IgD-negative memory B cell (primary cell): Measurements from ENCODE around the gene PLA2G2F. TPM values are rescaled to one million over a fixed set of nuclear protein-coding genes. Genes with fewer than 3 reads are reported as not detected.
A peak's percentile ranks its signal among the peaks of the same experiment; 100 is the strongest.

ENCODE experiments used
- H3K27ac Mint-ChIP-seq, 3 donors: one replicate each; pipeline ENCODE4 v1.8.0; 2020 to 2022; ENCODE audit warnings: mild to moderate bottlenecking in 3 of 3, mixed read lengths in 3 of 3, moderate library complexity in 1 of 3
- H3K27me3 Mint-ChIP-seq: one replicate; pipeline ENCODE4 v1.8.0; 2021; ENCODE audit warnings: mixed read lengths
- H3K36me3 Mint-ChIP-seq: one replicate; pipeline ENCODE4 v1.8.0; 2020; ENCODE audit warnings: mild to moderate bottlenecking, mixed read lengths
- H3K4me1 Mint-ChIP-seq, 3 donors: one replicate each; pipeline ENCODE4 v1.8.0; 2020 to 2022; ENCODE audit warnings: mixed read lengths in 3 of 3, mild to moderate bottlenecking in 1 of 3
- H3K4me3 Mint-ChIP-seq, 4 donors: one replicate each; pipeline ENCODE4 v1.8.0; 2020 to 2022; ENCODE audit warnings: mild to moderate bottlenecking in 4 of 4, mixed read lengths in 4 of 4, moderate library complexity in 3 of 4
- H3K9me3 Mint-ChIP-seq, 3 donors: one replicate each; pipeline ENCODE4 v1.8.0; 2020 to 2021; ENCODE audit warnings: mixed read lengths in 3 of 3, mild to moderate bottlenecking in 1 of 3
- polyA plus RNA-seq: library from polyadenylated mRNA; unstranded; fragments of 300-500 nt; fragmentation: Illumina TruSeq; gene quantifications from one replicate; pipeline ENCODE4 v1.2.3, GENCODE V29; 2021

The PLA2G2F gene
- polyA plus RNA-seq, 1 donor from 2014 or later: not detected

GRCh38 chr1:20192871-20193411 lies 53.8 kb downstream of the PLA2G2F start:
- no peaks in the 10 kb centered on the region for H3K36me3 Mint-ChIP-seq
- no peak overlapping the region for H3K27ac Mint-ChIP-seq
- peaks cover 17% of the 10 kb centered on the region for H3K27me3 Mint-ChIP-seq
- H3K4me3 Mint-ChIP-seq: no peak overlapping the region
- peaks cover 6 to 12% (median 11%) of the 10 kb centered on the region in 3 donors for H3K4me1 Mint-ChIP-seq
- no peaks in the 10 kb centered on the region for H3K9me3 Mint-ChIP-seq

- H3K27ac Mint-ChIP-seq: no peak overlapping the region
- H3K36me3 Mint-ChIP-seq: no peaks in the 10 kb centered on the region
- no peak overlapping the region for H3K4me3 Mint-ChIP-seq
Observed at GRCh38 chr1:20194224-20194623, 55.1 kb downstream of the PLA2G2F start.

GRCh38 chr1:20194757-20195461 lies 55.8 kb downstream of the PLA2G2F start:
- Mint-ChIP-seq H3K36me3 (no peaks in the 10 kb centered on the region), H3K4me3 (peak overlapping the region in 1 of 4 donors; percentile 69), H3K27ac (no peak overlapping the region), H3K4me1 (peaks cover 5 to 7% (median 6%) of the 10 kb centered on the region in 3 donors), H3K9me3 (no peaks in the 10 kb centered on the region), H3K27me3 (peaks cover 13% of the 10 kb centered on the region)

More at GRCh38 chr1:20194224-20194623, 55.1 kb downstream of the PLA2G2F start:
- Mint-ChIP-seq H3K27me3 (peaks cover 13% of the 10 kb centered on the region), H3K9me3 (no peaks in the 10 kb centered on the region), H3K4me1 (peaks cover 5 to 7% (median 6%) of the 10 kb centered on the region in 3 donors)

- Mint-ChIP-seq H3K36me3 (no peaks in the 10 kb centered on the region), H3K4me1 (peaks cover 5 to 7% (median 6%) of the 10 kb centered on the region in 3 donors), H3K27ac (no peak overlapping the region)
Observed at GRCh38 chr1:20195462-20195780, 56.3 kb downstream of the PLA2G2F start.

GRCh38 chr1:20197329-20197791 lies 58.2 kb downstream of the PLA2G2F start:
- Mint-ChIP-seq H3K4me1 (peaks cover 5 to 10% (median 6%) of the 10 kb centered on the region in 3 donors), H3K4me3 (no peak overlapping the region), H3K9me3 (no peaks in the 10 kb centered on the region), H3K36me3 (no peaks in the 10 kb centered on the region), H3K27me3 (peaks cover 12% of the 10 kb centered on the region), H3K27ac (no peak overlapping the region)

More at GRCh38 chr1:20195462-20195780, 56.3 kb downstream of the PLA2G2F start:
- Mint-ChIP-seq H3K27me3 (peaks cover 13% of the 10 kb centered on the region), H3K9me3 (no peaks in the 10 kb centered on the region), H3K4me3 (no peak overlapping the region)

- Mint-ChIP-seq H3K4me1 (peaks cover 5 to 10% (median 6%) of the 10 kb centered on the region in 3 donors), H3K27me3 (peaks cover 12% of the 10 kb centered on the region), H3K4me3 (no peak overlapping the region), H3K9me3 (no peaks in the 10 kb centered on the region), H3K27ac (no peak overlapping the region), H3K36me3 (no peaks in the 10 kb centered on the region)
Observed at GRCh38 chr1:20198296-20198695, 59.2 kb downstream of the PLA2G2F start.

- no peaks in the 10 kb centered on the region for H3K36me3 Mint-ChIP-seq
- peaks cover 12% of the 10 kb centered on the region for H3K27me3 Mint-ChIP-seq
- H3K4me3 Mint-ChIP-seq: no peak overlapping the region
- H3K4me1 Mint-ChIP-seq: peaks cover 5 to 10% (median 6%) of the 10 kb centered on the region in 3 donors
- H3K9me3 Mint-ChIP-seq: no peaks in the 10 kb centered on the region
- no peak overlapping the region for H3K27ac Mint-ChIP-seq
Observed at GRCh38 chr1:20198918-20199317, 59.8 kb downstream of the PLA2G2F start.

GRCh38 chr1:20199403-20199802 lies 60.3 kb downstream of the PLA2G2F start:
- Mint-ChIP-seq H3K4me1 (peaks cover 5 to 10% (median 6%) of the 10 kb centered on the region in 3 donors), H3K27ac (no peak overlapping the region), H3K27me3 (peaks cover 10% of the 10 kb centered on the region), H3K36me3 (no peaks in the 10 kb centered on the region), H3K4me3 (no peak overlapping the region), H3K9me3 (no peaks in the 10 kb centered on the region)

- no peak overlapping the region for H3K27ac Mint-ChIP-seq
- no peaks in the 10 kb centered on the region for H3K9me3 Mint-ChIP-seq
- H3K4me1 Mint-ChIP-seq: peaks cover 5 to 8% (median 6%) of the 10 kb centered on the region in 3 donors
- no peaks in the 10 kb centered on the region for H3K36me3 Mint-ChIP-seq
- H3K27me3 Mint-ChIP-seq: peaks cover 12% of the 10 kb centered on the region
- H3K4me3 Mint-ChIP-seq: peak overlapping the region in 1 of 4 donors; percentile 5
Observed at GRCh38 chr1:20199840-20200239, 60.7 kb downstream of the PLA2G2F start.

Other genes starting within 250 kb of the PLA2G2F start
- gene PLA2G2E, start 215.7 kb upstream of the PLA2G2F start, polyA plus RNA-seq: not detected
- gene PLA2G2A, start 159.7 kb upstream of the PLA2G2F start, polyA plus RNA-seq: not detected
- gene PLA2G5, start 69.1 kb upstream of the PLA2G2F start, polyA plus RNA-seq: not detected
- gene PLA2G2D, start 19.8 kb upstream of the PLA2G2F start, polyA plus RNA-seq: 10.1 TPM
- 0.39 TPM for gene UBXN10, start 46.8 kb downstream of the PLA2G2F start, polyA plus RNA-seq
- gene PLA2G2C, start 47.2 kb downstream of the PLA2G2F start, polyA plus RNA-seq: not detected
- not detected for gene VWA5B1, start 151.6 kb downstream of the PLA2G2F start, polyA plus RNA-seq